NB4 (cell line): ENCODE measurements around the gene DAPP1.
A peak's percentile ranks its signal among the peaks of the same experiment; 100 is the strongest.

ENCODE experiments used
- CTCF ChIP-seq: IDR thresholded peaks from one replicate; pipeline ENCODE4 v1.5.1; 2012; ENCODE audit warnings: low read depth, low read length
- MAX ChIP-seq: IDR thresholded peaks from 2 replicates; pipeline ENCODE4 v1.6.1; 2011; ENCODE audit warnings: low read depth, low read length
- MYC ChIP-seq: IDR thresholded peaks from 2 replicates; pipeline ENCODE4 v1.6.1; 2011; ENCODE audit warnings: low read depth, low read length
- POLR2A ChIP-seq: IDR thresholded peaks from 2 replicates; pipeline ENCODE4 v1.6.1; 2011; ENCODE audit warnings: mild to moderate bottlenecking; ENCODE audit not compliant: insufficient read length; ENCODE audit errors: extremely low read depth

GRCh38 chr4:99894161-99894997 is 77.8 kb downstream of the DAPP1 start, which contains the start of gene LAMTOR3:
- TF ChIP-seq CTCF = no peak
- TF ChIP-seq MAX = peak; percentile 73
- TF ChIP-seq MYC = peak; percentile 64; the same call in 1 of the 2 replicates
- peak; percentile 49 for TF ChIP-seq POLR2A
